ENCODE data around the gene GSAP. TPM values are rescaled to one million over a fixed set of nuclear protein-coding genes. Genes with fewer than 3 reads are reported as not detected.

GSAP gene
- total RNA-seq, 4 donors from 2014 or later, result 20.8 to 29.1 (median 24.4) TPM

- no peak for DNase-seq (ENCODE audit: low spot score)
- no peak for TF ChIP-seq CTCF (IDR thresholded peaks at IDR 0.05)
- peak; percentile 92 for ATAC-seq (ENCODE audit: low FRiP score)
Observed at GRCh38 chr7:77409739-77410547, 6.2 kb downstream of the GSAP start.

GRCh38 chr7:77409005-77409738, 7.0 kb downstream of the GSAP start:
- no peak for ATAC-seq (ENCODE audit: low FRiP score)
- DNase-seq (ENCODE audit: low spot score), result no peak
- TF ChIP-seq CTCF (IDR thresholded peaks at IDR 0.05), result no peak

GRCh38 chr7:77407906-77408305, 8.2 kb downstream of the GSAP start:
- ATAC-seq (ENCODE audit: low FRiP score) (no peak), DNase-seq (ENCODE audit: low spot score) (no peak)
- no peak for TF ChIP-seq CTCF (IDR thresholded peaks at IDR 0.05)

- ATAC-seq (ENCODE audit: low FRiP score) (no peak), DNase-seq (ENCODE audit: low spot score) (no peak)
- no peak for TF ChIP-seq CTCF (IDR thresholded peaks at IDR 0.05)
Observed at GRCh38 chr7:77406421-77406820, 9.7 kb downstream of the GSAP start.

GRCh38 chr7:77404641-77405040, 11.5 kb downstream of the GSAP start:
- no peak for TF ChIP-seq CTCF (IDR thresholded peaks at IDR 0.05)
- ATAC-seq (ENCODE audit: low FRiP score) (no peak), DNase-seq (ENCODE audit: low spot score) (no peak)

GRCh38 chr7:77403957-77404356, 12.2 kb downstream of the GSAP start:
- no peak for TF ChIP-seq CTCF (IDR thresholded peaks at IDR 0.05)
- ATAC-seq (ENCODE audit: low FRiP score) (no peak), DNase-seq (ENCODE audit: low spot score) (no peak)

Data from omental fat pad (tissue), 4 donors.